Liver (tissue), 3 donors: ENCODE results near the gene CCDC138.

ENCODE experiments used
- CTCF ChIP-seq: fragments of 150-350 bp; IDR thresholded peaks from 2 replicates; pipeline ENCODE4 v1.5.1; 2017; ENCODE audit warnings: improper control_type of control experiment, low read depth, low read length; ENCODE audit not compliant: missing input control
- FOXA1 ChIP-seq: IDR thresholded peaks from 2 replicates; pipeline ENCODE4 v1.6.1; 2016; ENCODE audit warnings: antibody characterized with exemption
- GABPA ChIP-seq, 2 donors: IDR thresholded peaks in 1 of 2; conservative IDR thresholded peaks in 1 of 2; 2 replicates each; pipeline ENCODE4 v1.6.1; 2016; ENCODE audit warnings: antibody characterized with exemption in 2 of 2, mild to moderate bottlenecking in 1 of 2, moderate library complexity in 1 of 2
- HNF4A ChIP-seq, 2 donors: conservative IDR thresholded peaks; 2 replicates each; pipeline ENCODE4 v1.6.1; 2016; ENCODE audit warnings: antibody characterized with exemption in 2 of 2, mild to moderate bottlenecking in 2 of 2
- JUND ChIP-seq, 2 donors: IDR thresholded peaks; 2 replicates each; pipeline ENCODE4 v1.6.1; 2016; ENCODE audit warnings: antibody characterized with exemption in 2 of 2
- MAX ChIP-seq: IDR thresholded peaks from 2 replicates; pipeline ENCODE4 v1.6.1; 2016; ENCODE audit warnings: antibody characterized with exemption
- SP1 ChIP-seq: IDR thresholded peaks from 2 replicates; pipeline ENCODE4 v1.6.1; 2018; ENCODE audit warnings: antibody characterized with exemption, mild to moderate bottlenecking
- TAF1 ChIP-seq: conservative IDR thresholded peaks from 2 replicates; pipeline ENCODE4 v1.6.1; 2016; ENCODE audit warnings: antibody characterized with exemption, mild to moderate bottlenecking
- YY1 ChIP-seq: IDR thresholded peaks from 2 replicates; pipeline ENCODE4 v1.6.1; 2016; ENCODE audit warnings: antibody characterized with exemption, mild to moderate bottlenecking
- TF ChIP-seq, protein P1 (sequence below): IDR thresholded peaks from 2 replicates; pipeline ENCODE4 v1.6.1; 2016; ENCODE audit warnings: antibody characterized with exemption
- TF ChIP-seq, protein P2 (sequence below): IDR thresholded peaks from 2 replicates; pipeline ENCODE4 v1.6.1; 2016; ENCODE audit warnings: antibody characterized with exemption
- donor health status: healthy.
- donor health status: healthy.

DNA sequence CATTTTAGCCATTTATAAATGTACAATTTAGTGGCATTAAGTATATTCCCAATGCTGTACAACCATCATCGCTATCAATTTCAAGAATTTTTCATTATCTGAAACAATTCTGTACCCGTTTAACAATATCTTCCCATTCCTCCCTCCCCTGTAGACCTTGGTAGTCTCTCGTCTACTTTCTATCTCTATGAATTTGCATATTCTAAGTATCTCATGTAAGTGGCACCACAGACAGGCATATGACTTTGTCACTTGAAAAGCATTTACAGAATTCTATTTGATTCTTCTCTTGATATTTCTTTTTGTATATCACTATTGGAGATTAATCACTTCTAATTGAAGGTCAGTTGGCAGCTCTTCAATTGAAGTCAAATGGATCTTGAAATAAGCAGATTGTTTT is 48.0 kb downstream of the CCDC138 start:
- TF ChIP-seq, protein P1, sequence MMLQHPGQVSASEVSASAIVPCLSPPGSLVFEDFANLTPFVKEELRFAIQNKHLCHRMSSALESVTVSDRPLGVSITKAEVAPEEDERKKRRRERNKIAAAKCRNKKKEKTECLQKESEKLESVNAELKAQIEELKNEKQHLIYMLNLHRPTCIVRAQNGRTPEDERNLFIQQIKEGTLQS: no peak
- TF ChIP-seq, protein P2, sequence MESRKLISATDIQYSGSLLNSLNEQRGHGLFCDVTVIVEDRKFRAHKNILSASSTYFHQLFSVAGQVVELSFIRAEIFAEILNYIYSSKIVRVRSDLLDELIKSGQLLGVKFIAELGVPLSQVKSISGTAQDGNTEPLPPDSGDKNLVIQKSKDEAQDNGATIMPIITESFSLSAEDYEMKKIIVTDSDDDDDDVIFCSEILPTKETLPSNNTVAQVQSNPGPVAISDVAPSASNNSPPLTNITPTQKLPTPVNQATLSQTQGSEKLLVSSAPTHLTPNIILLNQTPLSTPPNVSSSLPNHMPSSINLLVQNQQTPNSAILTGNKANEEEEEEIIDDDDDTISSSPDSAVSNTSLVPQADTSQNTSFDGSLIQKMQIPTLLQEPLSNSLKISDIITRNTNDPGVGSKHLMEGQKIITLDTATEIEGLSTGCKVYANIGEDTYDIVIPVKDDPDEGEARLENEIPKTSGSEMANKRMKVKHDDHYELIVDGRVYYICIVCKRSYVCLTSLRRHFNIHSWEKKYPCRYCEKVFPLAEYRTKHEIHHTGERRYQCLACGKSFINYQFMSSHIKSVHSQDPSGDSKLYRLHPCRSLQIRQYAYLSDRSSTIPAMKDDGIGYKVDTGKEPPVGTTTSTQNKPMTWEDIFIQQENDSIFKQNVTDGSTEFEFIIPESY: no peak
- TF ChIP-seq CTCF (no peak), SP1 (no peak), GABPA (IDR thresholded peaks at IDR 0.05 in 1 of 2, conservative IDR thresholded peaks at IDR 0.05 in 1 of 2) (no peak), YY1 (no peak), TAF1 (no peak), HNF4A (conservative IDR thresholded peaks at IDR 0.05) (no peak), FOXA1 (no peak), MAX (no peak), JUND (IDR thresholded peaks at IDR 0.05) (no peak)
